Fibroblast of lung (primary cell): ENCODE measurements around the gene SPATA2.
A peak's percentile ranks its signal among the peaks of the same experiment; 100 is the strongest.

Experiments used
- EZH2 ChIP-seq: IDR thresholded peaks from 2 replicates; pipeline ENCODE4 v1.5.1; 2012; ENCODE audit warnings: low read length, control low read depth, mild to moderate bottlenecking; ENCODE audit errors: missing control alignments
- TF ChIP-seq, protein P1 (sequence below), 2 donors: IDR thresholded peaks in 1 of 2; conservative IDR thresholded peaks in 1 of 2; 1 replicate in 1 of 2; 2 replicates in 1 of 2; pipeline ENCODE4 v1.5.1; 2011 to 2012; ENCODE audit warnings: low read length in 2 of 2, control low read depth in 1 of 2, inconsistent platforms in 1 of 2, low read depth in 1 of 2, mild to moderate bottlenecking in 1 of 2

DNA sequence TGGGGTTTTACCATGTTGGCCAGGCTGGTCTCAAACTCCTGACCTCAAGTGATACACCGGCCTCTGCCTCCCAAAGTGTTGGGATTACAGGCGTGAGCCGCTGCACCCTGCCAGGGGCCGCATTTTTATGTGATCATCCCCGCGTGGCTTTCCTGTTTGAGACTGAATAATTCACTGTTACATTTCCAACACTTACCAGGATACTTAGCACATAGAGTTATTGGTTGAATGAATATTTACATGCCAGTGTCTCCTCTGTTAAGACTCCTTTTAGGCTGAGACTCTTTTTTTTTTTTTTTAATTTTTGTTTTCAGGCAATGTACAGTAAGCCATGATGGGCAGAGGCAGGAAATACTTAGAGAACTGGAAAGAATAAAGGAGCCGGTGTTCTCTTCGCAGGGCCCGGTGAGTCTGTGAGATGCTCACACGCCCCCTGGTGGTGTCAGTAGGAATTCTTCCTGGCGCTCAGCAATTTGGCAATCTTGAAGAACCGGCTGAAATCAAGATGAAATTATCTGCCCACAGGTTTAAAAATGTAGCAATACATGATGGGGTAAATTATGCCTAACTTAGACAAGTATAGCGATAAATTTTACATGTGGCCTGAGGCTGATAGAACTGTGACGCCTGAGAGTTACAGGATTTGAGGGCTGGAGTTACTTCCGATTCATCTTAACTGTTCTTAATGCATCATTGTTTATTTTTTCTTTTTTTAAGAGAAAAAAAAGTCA is 13.2 kb upstream of the SPATA2 start:
- TF ChIP-seq, protein P1, sequence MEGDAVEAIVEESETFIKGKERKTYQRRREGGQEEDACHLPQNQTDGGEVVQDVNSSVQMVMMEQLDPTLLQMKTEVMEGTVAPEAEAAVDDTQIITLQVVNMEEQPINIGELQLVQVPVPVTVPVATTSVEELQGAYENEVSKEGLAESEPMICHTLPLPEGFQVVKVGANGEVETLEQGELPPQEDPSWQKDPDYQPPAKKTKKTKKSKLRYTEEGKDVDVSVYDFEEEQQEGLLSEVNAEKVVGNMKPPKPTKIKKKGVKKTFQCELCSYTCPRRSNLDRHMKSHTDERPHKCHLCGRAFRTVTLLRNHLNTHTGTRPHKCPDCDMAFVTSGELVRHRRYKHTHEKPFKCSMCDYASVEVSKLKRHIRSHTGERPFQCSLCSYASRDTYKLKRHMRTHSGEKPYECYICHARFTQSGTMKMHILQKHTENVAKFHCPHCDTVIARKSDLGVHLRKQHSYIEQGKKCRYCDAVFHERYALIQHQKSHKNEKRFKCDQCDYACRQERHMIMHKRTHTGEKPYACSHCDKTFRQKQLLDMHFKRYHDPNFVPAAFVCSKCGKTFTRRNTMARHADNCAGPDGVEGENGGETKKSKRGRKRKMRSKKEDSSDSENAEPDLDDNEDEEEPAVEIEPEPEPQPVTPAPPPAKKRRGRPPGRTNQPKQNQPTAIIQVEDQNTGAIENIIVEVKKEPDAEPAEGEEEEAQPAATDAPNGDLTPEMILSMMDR (conservative IDR thresholded peaks at IDR 0.05 in 1 of 2, IDR thresholded peaks at IDR 0.05 in 1 of 2; ENCODE audit: low read depth in 1 of 2, low read length in 2 of 2): peak; percentile 87
- no peak for TF ChIP-seq EZH2
